ENCODE results near the gene KIF2A.

KIF2A gene

GRCh38 chr5:62260513-62260912, 45.5 kb upstream of the KIF2A start:
- no peak for TF ChIP-seq POLR2AphosphoS5 (IDR thresholded peaks at IDR 0.05; ENCODE audit: low read depth, low read length)

DNA sequence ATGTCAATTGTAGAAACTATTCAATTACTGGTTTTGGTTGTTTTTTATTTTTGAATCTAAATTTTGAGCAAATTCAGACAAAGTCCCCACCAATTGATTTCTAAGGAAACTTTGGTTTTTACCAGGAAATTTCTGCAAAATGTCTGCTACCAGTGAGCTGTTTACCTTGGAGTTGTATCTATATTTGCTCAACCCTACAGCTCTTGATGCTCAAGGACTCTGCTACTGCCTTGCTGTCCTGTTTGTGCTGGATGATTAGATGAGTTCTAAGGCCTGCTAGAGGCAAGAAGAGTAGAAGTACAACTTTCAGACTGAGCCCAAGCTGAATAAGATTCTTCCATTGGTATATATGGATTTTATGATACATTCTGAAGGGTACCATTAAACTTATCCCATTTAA, 42.6 kb upstream of the KIF2A start:
- TF ChIP-seq POLR2AphosphoS5 (IDR thresholded peaks at IDR 0.05; ENCODE audit: low read depth, low read length) (no peak), FOXP2 (optimal IDR thresholded peaks at IDR 0.05; ENCODE audit: borderline replicate concordance, extremely low read depth, extremely low read length, insufficient read depth) (no peak), SIN3A (IDR thresholded peaks at IDR 0.05; ENCODE audit: borderline replicate concordance, insufficient read depth, low read length) (no peak), TAF1 (IDR thresholded peaks at IDR 0.05; ENCODE audit: borderline replicate concordance, insufficient read depth, low read length) (no peak)
- TF ChIP-seq, protein P1, sequence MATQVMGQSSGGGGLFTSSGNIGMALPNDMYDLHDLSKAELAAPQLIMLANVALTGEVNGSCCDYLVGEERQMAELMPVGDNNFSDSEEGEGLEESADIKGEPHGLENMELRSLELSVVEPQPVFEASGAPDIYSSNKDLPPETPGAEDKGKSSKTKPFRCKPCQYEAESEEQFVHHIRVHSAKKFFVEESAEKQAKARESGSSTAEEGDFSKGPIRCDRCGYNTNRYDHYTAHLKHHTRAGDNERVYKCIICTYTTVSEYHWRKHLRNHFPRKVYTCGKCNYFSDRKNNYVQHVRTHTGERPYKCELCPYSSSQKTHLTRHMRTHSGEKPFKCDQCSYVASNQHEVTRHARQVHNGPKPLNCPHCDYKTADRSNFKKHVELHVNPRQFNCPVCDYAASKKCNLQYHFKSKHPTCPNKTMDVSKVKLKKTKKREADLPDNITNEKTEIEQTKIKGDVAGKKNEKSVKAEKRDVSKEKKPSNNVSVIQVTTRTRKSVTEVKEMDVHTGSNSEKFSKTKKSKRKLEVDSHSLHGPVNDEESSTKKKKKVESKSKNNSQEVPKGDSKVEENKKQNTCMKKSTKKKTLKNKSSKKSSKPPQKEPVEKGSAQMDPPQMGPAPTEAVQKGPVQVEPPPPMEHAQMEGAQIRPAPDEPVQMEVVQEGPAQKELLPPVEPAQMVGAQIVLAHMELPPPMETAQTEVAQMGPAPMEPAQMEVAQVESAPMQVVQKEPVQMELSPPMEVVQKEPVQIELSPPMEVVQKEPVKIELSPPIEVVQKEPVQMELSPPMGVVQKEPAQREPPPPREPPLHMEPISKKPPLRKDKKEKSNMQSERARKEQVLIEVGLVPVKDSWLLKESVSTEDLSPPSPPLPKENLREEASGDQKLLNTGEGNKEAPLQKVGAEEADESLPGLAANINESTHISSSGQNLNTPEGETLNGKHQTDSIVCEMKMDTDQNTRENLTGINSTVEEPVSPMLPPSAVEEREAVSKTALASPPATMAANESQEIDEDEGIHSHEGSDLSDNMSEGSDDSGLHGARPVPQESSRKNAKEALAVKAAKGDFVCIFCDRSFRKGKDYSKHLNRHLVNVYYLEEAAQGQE (IDR thresholded peaks at IDR 0.05; ENCODE audit: insufficient read depth in 1 of 2, low read depth in 2 of 2, low read length in 2 of 2) = no peak

DNA sequence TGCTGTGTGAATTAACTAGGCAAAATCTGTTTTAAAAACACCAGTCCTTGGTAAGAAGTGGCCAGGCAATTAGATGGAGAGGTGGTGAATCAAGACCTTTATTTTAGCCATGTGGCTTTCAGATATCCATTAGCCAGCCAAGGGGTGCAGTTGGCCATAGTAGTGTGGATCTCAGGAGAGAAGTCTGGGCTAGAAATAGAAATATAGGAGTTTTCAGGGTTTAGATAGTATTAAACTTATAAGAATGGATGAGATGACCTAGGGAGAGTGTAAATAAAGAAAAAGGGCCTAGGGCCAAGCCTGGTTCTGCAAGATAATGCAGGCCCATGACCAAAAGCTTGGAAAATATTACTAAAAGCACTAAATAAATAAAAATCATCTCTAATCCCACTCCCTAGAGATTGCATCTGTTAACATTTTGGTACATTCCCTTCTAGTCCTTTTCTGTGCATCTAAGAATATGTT, 40.3 kb upstream of the KIF2A start:
- no peak for TF ChIP-seq SIN3A (IDR thresholded peaks at IDR 0.05; ENCODE audit: borderline replicate concordance, insufficient read depth, low read length)
- no peak for TF ChIP-seq TAF1 (IDR thresholded peaks at IDR 0.05; ENCODE audit: borderline replicate concordance, insufficient read depth, low read length)

- TF ChIP-seq, protein P1 (IDR thresholded peaks at IDR 0.05; ENCODE audit: insufficient read depth in 1 of 2, low read depth in 2 of 2, low read length in 2 of 2) = no peak
- TF ChIP-seq FOXP2 (optimal IDR thresholded peaks at IDR 0.05; ENCODE audit: borderline replicate concordance, extremely low read depth, extremely low read length, insufficient read depth) (no peak), SIN3A (IDR thresholded peaks at IDR 0.05; ENCODE audit: borderline replicate concordance, insufficient read depth, low read length) (no peak), POLR2AphosphoS5 (IDR thresholded peaks at IDR 0.05; ENCODE audit: low read depth, low read length) (no peak)
Measured at GRCh38 chr5:62266573-62266972, 39.4 kb upstream of the KIF2A start.

- TF ChIP-seq, protein P1 (IDR thresholded peaks at IDR 0.05; ENCODE audit: insufficient read depth in 1 of 2, low read depth in 2 of 2, low read length in 2 of 2) = no peak
- TF ChIP-seq SIN3A (IDR thresholded peaks at IDR 0.05; ENCODE audit: borderline replicate concordance, insufficient read depth, low read length) (no peak), FOXP2 (optimal IDR thresholded peaks at IDR 0.05; ENCODE audit: borderline replicate concordance, extremely low read depth, extremely low read length, insufficient read depth) (no peak), TAF1 (IDR thresholded peaks at IDR 0.05; ENCODE audit: borderline replicate concordance, insufficient read depth, low read length) (no peak), POLR2AphosphoS5 (IDR thresholded peaks at IDR 0.05; ENCODE audit: low read depth, low read length) (no peak)
Measured at GRCh38 chr5:62268234-62268633, 37.8 kb upstream of the KIF2A start.

DNA sequence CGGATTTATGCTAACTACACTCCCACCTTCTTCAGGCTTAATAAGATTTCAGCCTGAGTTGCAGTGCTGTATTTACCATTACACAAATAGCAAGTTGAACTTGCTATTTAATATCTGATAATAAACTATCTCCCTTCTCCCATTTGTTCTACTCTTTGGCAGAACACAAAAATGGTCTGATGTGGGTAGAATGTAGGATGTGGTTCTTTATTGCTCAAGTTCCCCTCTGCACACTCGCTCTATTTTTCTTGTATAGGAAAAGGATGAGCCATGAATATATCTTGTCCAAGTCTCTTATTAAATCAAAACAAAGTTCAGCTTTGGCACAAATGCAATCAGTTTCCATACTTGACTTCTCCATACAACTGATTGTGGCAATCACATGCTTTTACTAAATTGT, 37.2 kb upstream of the KIF2A start:
- no peak for TF ChIP-seq SIN3A (IDR thresholded peaks at IDR 0.05; ENCODE audit: borderline replicate concordance, insufficient read depth, low read length)
- TF ChIP-seq TAF1 (IDR thresholded peaks at IDR 0.05; ENCODE audit: borderline replicate concordance, insufficient read depth, low read length) = no peak
- TF ChIP-seq, protein P1 (IDR thresholded peaks at IDR 0.05; ENCODE audit: insufficient read depth in 1 of 2, low read depth in 2 of 2, low read length in 2 of 2) = no peak
- no peak for TF ChIP-seq POLR2AphosphoS5 (IDR thresholded peaks at IDR 0.05; ENCODE audit: low read depth, low read length)
- no peak for TF ChIP-seq FOXP2 (optimal IDR thresholded peaks at IDR 0.05; ENCODE audit: borderline replicate concordance, extremely low read depth, extremely low read length, insufficient read depth)
